Ishikawa (cell line): ENCODE measurements around the gene CDC20B.

Experiments used
- CEBPB ChIP-seq: IDR thresholded peaks from 2 replicates; pipeline ENCODE4 v1.6.1; 2012
- CREB1 ChIP-seq: IDR thresholded peaks from 2 replicates; pipeline ENCODE4 v1.6.1; 2012; ENCODE audit warnings: low read depth
- EGR1 ChIP-seq: IDR thresholded peaks from 2 replicates; pipeline ENCODE4 v1.6.1; 2012
- EP300 ChIP-seq: IDR thresholded peaks from 2 replicates; pipeline ENCODE4 v1.6.1; 2012; ENCODE audit warnings: borderline replicate concordance
- FOXM1 ChIP-seq: IDR thresholded peaks from 2 replicates; pipeline ENCODE4 v1.6.1; 2012; ENCODE audit warnings: low read depth, borderline replicate concordance
- MAX ChIP-seq: IDR thresholded peaks from 2 replicates; pipeline ENCODE4 v1.6.1; 2012
- NFIC ChIP-seq: IDR thresholded peaks from 2 replicates; pipeline ENCODE4 v1.6.1; 2012
- RAD21 ChIP-seq: IDR thresholded peaks from 2 replicates; pipeline ENCODE4 v1.6.1; 2012; ENCODE audit warnings: low read depth
- REST ChIP-seq: IDR thresholded peaks from 2 replicates; pipeline ENCODE4 v1.6.1; 2012; ENCODE audit warnings: low read depth, mild to moderate bottlenecking
- TAF1 ChIP-seq: IDR thresholded peaks from 2 replicates; pipeline ENCODE4 v1.6.1; 2012; ENCODE audit warnings: low read depth, mild to moderate bottlenecking
- TCF12 ChIP-seq: IDR thresholded peaks from 2 replicates; pipeline ENCODE4 v1.6.1; 2012; ENCODE audit warnings: low read depth
- TEAD4 ChIP-seq: IDR thresholded peaks from 2 replicates; pipeline ENCODE4 v1.6.1; 2012
- USF1 ChIP-seq: IDR thresholded peaks from 2 replicates; pipeline ENCODE4 v1.6.1; 2012
- YY1 ChIP-seq: IDR thresholded peaks from 2 replicates; pipeline ENCODE4 v1.6.1; 2012; ENCODE audit warnings: low read depth
- ZBTB7A ChIP-seq: IDR thresholded peaks from 2 replicates; pipeline ENCODE4 v1.6.1; 2012; ENCODE audit warnings: low read depth

The CDC20B gene

GRCh38 chr5:55173687-55174230 lies 782 bp upstream of the CDC20B start:
- TF ChIP-seq USF1, result no peak
- no peak for TF ChIP-seq EGR1

GRCh38 chr5:55172051-55172899 lies 702 bp downstream of the CDC20B start:
- peak; percentile 96 for TF ChIP-seq RAD21
- TF ChIP-seq TEAD4, result no peak

- TF ChIP-seq ZBTB7A (no peak), USF1 (no peak), TCF12 (no peak), RAD21 (no peak), CREB1 (no peak), MAX (no peak), FOXM1 (no peak), CEBPB (no peak), EGR1 (no peak), EP300 (no peak), REST (no peak), TEAD4 (no peak), TAF1 (no peak), YY1 (no peak), NFIC (no peak)
Observed at GRCh38 chr5:55171471-55171870, 1.5 kb downstream of the CDC20B start.

- TF ChIP-seq NFIC (no peak), MAX (no peak), USF1 (no peak), EGR1 (no peak), TCF12 (no peak), YY1 (no peak), CREB1 (no peak), RAD21 (no peak), EP300 (no peak), CEBPB (no peak), ZBTB7A (no peak), TAF1 (no peak), REST (no peak)
Observed at GRCh38 chr5:55162666-55163065, 10.3 kb downstream of the CDC20B start.

GRCh38 chr5:55160493-55161209 lies 12.3 kb downstream of the CDC20B start:
- TF ChIP-seq CREB1 (0 out of 2 replicates have a peak, but pooled peaks have one; percentile 23), ZBTB7A (no peak), RAD21 (no peak)
